Measurements from ENCODE around the gene GALR1.
"Not testable (repeated sequence)": the region's sequence is repeated elsewhere in the genome, so short reads cannot be mapped to it uniquely, and the experiment has no call there.

The GALR1 gene, protein sequence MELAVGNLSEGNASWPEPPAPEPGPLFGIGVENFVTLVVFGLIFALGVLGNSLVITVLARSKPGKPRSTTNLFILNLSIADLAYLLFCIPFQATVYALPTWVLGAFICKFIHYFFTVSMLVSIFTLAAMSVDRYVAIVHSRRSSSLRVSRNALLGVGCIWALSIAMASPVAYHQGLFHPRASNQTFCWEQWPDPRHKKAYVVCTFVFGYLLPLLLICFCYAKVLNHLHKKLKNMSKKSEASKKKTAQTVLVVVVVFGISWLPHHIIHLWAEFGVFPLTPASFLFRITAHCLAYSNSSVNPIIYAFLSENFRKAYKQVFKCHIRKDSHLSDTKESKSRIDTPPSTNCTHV

DNA sequence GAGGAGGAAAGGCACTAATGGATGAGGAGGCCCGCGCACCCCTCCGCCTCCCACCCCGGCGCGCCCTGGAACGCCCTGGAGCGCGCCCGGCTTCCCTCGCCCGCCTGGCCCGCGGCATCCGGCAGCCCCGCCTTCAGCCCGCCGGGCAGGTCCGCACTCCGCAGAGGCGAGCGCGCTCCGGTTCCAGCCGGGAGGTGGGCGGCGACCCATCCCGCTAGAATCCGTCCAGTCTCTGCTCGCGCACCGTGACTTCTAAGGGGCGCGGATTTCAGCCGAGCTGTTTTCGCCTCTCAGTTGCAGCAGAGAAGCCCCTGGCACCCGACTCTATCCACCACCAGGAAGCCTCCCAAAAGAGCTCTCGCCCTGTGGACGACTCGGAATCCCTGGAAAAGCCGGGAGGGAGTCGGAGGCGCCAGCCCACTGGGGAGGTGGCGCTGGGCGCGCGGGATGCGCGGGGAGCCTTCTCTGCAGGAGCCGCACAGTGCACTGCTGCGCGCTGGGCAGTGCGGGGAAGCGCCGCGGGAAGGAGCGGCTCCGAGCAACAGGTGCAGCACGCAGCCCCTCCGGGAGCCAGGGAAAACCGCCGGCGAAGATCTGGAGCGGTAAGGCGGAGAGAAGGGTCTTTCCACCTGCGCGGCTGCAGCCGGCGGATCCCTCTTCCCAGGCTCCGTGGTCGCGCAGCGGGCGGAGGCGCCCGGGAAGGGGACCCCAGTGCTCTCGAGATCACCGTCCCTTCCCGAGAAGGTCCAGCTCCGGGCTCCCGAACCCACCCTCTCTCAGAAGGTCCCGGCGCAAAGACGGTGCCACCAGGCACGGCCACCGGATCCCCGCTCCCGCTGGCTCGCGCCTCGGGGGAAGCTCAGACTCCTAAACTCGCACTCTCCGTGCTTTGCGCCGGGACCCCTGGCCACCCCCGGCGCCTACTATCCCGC, at the start of gene GALR1:
TSS of gene GALR1 (plus strand) at position 280 of the 932 bp plus-strand sequence. CDS start 701 bp downstream, outside the sequence.
- no peak for DNase-seq (ENCODE audit: low spot score)

DNA sequence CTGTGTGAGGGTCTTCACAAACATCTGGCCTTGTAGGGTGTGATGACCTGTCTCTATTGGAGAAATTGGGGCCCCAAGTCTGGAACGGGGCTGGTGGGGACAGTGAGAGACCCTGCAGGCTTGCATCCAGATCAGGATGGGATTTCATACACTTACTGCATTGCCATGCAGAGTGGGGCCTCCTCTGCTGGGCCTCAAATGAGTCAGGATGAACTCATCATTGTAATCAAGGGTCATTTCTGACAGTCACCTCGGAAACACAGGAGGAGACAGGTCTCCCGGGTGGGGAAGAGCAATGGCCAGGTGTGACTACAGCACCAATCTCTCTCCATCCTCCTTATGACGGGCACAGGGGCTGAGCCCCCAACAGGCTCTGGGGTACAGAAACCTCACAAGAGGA, 48.1 kb upstream of the GALR1 start:
- no peak for DNase-seq (ENCODE audit: low spot score)

DNA sequence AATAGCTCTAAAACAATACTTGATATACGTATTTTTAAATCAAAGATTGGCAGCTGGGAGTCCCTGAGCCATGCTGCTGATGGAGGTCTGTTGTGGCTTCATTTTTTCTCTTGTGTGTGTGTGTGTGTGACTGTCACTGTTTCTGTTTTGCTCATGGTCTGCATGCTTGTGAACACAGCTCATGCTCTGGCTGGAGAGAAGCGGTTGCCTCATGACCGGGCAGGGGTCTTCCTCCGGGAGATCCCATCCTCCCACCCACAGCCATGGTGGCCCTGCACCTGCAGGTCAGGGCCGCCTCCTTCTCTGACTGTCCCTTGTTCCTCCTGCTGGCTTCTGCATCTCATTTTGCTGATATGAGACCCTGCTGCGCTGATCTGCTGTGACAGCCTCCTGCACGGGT, 47.3 kb upstream of the GALR1 start:
- DNase-seq (ENCODE audit: low spot score), result no peak

DNA sequence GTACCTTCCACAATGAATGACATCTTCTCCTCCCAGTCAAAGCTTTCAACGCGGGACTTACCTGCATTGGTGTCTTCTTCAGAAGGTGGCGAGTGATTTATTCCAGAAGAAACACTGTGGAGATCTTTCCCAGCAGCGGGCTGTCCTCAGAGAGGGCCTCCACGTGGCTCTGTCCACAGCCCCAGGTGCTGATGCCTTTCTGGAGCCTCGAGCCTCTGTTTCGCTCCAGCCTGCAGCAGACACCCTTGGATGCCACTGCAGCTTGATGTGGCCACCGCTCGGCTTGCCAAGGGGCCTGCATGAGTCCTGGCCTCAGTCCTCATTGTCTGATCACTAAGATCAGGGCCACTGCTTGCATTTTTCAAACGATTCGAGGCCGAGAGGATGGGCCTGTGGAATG, 46.6 kb upstream of the GALR1 start:
- DNase-seq (ENCODE audit: low spot score), result no peak

DNA sequence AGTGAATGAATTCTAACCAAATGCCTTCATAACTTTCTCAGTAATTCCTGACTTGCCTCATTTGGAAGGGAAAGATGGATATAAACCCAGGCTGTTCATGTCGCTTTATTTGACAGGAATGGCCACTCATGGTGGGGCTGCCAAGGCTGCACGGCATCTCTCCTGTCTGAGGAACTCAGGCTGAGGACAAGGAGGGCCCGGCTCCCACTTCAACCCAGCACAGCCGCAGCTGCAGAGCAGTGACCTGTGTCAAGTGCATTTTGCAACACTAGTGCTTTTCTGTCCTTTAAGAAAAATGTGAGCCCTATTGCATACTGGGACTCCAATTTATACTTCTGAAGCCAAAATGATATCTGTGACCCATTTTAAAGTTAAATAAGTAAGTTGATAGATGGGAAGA, 45.8 kb upstream of the GALR1 start:
- no peak for DNase-seq (ENCODE audit: low spot score)

DNA sequence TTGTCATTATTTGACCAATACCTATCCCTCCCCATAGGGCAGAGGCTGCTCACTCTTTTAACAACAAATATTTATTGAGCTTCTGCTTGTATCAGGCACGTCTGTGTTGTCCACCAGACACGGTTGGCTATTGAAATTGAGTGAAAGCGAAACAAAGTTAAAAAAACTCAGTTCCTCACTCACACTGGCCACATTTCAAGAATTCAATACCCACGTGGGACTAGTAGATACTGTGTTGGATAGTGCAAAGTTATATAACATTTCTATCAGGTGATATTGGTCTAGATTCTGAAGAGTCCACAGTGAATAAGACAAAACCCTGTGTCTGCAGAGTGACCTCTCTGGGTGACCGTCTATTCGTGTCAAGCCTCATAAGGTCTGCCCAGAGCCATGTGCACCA, 43.9 kb upstream of the GALR1 start:
- no peak for DNase-seq (ENCODE audit: low spot score)

DNA sequence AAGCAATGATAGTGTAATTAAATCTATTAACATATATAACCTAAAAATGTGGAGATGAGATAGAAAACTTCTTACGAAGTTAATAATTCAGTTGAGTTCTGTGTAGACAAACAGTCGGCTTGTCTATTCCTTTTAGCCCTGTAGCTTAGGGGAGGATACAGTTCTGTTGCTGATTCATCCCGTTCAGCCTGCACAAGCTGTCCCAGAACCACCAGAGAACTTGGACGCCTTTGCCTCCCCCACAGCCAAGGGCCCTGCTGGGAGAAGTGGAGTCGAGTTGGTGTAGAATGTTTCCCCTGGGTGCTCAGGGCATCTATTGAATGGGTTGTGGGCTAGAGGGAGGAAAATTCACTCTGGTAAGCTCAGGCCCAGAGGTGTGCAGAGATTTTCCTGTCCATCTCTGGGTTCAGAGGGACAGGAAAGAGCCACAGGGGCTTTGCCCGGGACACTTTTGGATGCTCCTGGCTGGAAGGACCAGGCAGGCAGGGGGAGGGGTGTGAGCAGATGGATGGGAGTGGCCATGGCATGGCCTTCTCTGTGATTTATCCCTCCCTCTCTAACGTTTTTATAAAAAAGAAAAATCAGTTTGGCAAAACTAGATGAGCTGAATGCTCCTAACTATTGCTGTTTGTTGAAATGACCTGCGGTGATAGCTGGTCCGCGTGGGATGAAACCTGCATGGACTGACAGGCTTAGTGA, 42.8 kb upstream of the GALR1 start:
- DNase-seq (ENCODE audit: low spot score), result no peak

DNA sequence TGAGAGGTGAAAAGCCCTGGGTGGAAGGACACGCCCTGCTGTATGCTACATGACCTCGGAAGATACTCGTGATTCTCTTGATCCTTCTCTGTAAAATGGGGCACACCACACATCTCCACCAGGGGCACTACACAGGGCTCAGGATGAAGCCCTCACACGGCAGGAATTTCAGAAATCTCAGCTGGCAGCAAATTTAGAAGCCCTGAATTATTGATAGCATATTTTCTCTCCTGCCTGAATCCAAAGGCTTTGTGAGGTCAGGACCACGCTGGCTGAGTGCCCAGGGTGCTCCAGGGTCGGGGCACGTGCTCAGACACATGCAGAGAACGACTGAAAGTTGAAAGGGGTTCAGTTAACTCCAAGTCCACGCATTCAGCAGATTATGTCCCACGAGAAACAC, 42.1 kb upstream of the GALR1 start:
- peak; percentile 27 for DNase-seq (ENCODE audit: low spot score)

DNA sequence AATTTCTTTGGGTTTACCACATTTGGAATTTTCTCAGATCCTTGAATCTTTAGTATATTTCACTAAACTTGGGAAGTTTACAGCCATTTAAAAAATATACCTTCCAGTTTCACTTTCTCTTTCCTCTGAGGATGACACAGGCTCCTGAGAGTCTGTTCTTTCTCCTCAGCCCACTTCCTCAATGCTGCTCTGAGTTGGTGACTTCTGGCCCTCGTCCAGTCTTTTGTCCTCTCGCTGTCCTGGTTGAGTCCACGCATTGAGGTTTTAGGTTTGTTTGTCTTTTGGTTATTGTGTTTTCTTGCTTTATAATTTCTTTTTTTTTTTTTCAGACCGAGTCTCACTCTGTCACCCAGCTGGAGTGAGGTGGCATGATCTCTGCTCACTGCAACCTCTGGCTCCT, 40.7 kb upstream of the GALR1 start:
- no peak for DNase-seq (ENCODE audit: low spot score)

DNA sequence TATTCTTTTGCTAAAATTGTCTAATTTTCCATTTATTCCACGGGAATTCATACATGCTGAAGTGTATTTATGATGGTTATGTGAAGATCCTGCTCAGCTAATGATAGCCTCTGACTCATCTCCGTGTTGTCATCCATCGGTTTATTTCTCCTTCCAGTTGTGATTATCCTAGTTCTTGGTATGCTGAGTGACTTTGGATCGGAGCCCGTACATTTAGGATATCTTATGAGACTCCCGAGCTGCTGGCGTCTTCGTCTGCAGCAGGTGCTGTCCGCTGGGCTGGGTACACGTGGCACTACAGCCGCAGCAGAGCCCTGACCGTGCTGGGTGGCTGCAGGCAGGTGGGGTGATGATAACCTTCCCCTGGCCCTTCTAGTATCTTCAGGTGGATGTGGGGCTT, 40.1 kb upstream of the GALR1 start:
- DNase-seq (ENCODE audit: low spot score), result no peak

DNA sequence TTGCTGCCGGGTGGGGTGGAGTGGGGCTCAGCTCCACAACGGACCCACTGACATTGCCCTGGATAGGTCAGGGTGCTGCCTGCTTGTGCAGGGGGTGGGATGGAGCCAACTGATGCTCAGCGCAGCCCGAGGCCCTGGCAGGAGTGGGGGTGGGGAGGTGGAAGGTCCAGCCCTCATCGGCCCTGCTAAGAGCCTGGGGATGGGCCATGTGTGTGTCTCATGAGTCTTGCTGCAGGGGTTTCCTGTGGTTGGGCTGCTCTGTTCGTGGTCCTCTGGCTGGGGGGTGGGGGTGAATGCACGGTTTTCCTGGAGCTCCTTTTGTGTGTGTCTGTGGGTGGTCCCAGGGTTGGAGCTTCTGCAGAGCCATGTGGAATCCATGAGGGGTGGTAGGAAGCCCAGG, 39.4 kb upstream of the GALR1 start:
- DNase-seq (ENCODE audit: low spot score), result no peak

DNA sequence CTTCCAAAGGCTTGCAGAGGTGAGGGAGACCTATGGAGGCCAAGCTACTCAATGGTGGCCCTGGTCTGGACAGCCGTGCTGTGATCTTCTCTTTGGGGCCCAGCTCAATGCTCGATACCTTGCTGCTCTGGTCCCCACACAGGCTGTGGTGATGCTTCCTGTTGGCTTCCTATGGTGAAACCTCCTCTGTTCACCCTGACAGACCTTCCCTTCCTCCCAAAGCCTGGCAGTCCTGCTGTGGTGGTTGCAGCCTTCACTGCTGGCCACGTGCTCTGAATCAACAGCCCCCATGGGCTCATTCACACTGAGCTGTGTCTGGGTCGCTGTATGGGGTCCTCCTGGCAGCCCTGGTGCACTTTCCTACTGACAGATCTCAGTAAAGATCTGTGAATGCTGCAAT, 31.0 kb upstream of the GALR1 start:
- no peak for DNase-seq (ENCODE audit: low spot score)

DNA sequence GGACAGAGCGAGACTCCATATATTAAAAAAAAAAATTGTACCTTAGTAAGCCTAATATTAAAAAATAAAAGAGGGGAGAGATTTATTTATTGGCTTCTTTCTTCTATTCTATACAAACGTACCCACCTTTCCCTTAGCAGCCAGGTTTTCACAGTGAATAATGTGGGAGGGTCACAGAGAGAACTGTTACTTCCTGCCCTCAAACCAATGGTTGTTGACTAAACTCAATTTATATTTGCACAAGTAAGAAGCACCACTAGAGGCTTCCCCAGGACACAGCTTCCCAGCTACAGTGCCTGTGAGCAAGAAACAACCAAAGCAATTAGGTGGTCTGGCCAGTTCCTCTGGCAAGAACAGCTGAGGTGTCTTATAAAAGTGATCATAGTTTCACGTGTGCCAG, 28.9 kb upstream of the GALR1 start:
- no peak for DNase-seq (ENCODE audit: low spot score)

DNA sequence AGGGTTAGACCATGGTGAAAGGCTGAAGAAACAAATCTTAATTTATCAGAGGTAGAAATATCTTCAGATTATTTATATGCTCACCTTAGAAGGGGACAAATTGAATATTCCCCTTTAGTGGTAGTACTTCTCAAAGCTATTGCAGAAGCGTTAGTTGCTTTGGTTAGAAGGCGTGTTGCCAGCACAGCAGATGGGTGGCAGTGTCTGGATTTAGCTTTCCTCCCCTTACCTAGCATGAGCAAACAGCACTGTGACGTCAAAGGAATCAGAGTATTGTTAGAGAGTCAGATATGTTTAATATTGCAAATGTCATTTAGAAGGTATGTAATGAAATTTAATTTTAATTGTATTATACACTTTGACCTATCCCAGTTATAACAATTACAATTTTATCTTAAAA, 27.2 kb upstream of the GALR1 start:
- DNase-seq (ENCODE audit: low spot score), result no peak

DNA sequence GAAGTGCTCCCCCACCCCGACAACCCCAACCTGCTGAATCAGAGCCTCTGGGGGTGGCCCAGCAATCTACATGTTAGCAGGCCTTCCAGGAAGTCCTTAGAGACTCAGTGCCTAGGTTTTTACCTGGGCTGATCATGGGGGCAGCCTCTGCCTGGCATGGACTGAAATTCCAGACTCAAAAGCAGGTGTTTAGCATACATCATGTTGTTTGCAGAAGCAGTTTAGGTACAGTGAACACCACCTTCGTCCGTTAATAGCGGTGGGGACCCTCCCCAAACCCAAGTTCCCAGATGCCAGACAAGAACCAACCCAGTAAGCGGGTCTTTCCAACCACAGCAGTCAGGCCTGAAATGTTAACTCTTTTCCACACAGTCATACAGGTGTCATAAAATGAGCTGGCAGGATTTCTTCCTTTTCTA, 26.4 kb upstream of the GALR1 start:
- DNase-seq (ENCODE audit: low spot score), result no peak

DNA sequence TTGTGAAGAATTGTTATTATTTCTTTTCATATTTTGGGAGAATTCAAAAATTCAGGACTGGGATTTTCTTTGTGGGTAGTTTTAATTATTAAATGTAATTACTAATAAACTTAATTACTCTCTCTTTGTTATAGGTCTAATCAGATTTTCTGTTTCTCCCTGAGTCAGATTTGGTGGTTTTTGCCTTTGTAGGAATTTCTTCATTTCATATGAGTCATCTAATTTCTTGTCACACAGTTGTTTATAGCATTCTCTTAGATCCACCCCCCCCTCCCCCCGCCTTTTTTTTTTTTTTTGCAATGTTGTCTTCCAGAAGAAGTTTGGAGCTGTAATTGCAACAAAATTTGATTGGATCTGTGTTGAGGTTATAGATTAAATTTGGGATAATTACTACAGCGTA, 26.0 kb upstream of the GALR1 start:
- DNase-seq (ENCODE audit: low spot score), result no peak

DNA sequence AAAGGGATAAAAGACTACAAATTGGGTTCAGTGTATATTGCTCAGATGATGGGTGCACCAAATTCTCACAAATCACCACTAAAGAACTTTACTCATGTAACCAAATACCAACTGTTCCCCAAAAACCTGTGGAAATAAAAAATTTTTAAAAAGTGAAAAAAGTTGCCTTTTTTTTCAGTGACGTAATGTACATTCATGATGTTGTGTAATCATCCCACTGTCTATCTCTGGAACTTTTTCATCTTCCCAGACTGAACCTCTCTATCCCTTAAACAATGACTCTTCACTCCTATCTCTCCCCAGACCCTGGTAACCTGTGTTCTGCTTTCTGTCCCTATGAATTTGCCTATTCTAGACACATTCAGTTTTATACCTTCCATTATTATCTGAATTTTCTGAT, 19.0 kb upstream of the GALR1 start:
- DNase-seq (ENCODE audit: low spot score), result no peak

DNA sequence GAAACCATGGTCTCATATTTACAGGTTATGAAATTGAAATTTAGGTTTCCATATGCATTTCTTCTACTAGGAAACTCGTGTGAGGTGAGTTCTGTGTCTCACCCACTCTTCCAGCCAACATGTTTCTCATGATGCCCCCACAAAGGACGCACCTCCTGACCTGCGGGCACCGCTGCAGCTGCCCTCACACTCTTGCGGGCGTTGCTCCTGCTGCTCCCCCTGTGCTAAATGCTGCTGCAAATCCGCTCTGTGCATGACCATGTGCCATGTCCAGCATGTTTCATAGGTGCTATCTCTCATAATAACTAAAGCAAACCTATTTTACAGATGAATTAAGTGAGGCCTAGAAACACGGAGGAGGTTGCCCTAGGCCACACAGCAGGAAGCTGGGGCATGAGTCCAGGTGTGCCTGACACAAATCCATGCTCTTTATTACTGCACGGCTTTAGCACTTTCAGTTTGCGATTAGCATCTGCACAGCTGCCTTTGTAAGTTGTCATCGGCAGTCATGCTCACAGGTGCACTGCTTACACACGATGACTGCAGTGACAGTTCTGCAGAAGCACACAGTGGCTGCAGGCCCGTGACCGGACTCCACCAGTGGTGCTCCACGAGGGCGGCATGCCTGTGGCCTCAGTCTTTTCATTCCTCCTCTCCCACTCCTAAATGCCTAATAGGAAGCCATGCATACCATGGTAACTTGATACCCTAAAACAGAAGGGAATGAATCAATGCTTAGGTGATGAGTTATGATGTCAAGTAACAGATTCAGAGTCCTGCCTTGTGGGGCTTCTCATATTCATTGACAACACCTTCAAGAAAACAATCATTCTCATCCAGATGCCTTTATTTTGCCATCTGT, 14.9 kb upstream of the GALR1 start:
- no peak for DNase-seq (ENCODE audit: low spot score)

DNA sequence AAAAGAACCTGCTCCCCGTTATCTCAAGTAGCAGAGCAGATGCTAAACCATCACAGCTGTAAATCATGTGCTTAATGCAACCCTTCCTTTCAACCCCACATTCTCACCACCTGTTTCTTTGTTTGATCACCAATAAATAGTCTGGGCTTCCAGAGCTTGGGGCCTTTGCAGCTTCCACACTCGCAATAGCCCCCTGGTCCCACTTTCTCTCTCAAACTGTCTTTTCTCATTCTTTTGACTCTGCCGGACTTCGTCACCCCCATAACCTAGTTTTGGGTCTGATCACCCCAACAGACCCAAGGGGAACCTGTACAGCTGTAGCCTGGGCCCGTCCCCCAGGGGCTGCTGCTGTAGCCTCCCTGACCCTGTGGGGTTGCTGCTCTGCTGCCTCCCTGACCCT, 10.4 kb upstream of the GALR1 start:
- not testable (repeated sequence) for DNase-seq (ENCODE audit: low spot score)

DNA sequence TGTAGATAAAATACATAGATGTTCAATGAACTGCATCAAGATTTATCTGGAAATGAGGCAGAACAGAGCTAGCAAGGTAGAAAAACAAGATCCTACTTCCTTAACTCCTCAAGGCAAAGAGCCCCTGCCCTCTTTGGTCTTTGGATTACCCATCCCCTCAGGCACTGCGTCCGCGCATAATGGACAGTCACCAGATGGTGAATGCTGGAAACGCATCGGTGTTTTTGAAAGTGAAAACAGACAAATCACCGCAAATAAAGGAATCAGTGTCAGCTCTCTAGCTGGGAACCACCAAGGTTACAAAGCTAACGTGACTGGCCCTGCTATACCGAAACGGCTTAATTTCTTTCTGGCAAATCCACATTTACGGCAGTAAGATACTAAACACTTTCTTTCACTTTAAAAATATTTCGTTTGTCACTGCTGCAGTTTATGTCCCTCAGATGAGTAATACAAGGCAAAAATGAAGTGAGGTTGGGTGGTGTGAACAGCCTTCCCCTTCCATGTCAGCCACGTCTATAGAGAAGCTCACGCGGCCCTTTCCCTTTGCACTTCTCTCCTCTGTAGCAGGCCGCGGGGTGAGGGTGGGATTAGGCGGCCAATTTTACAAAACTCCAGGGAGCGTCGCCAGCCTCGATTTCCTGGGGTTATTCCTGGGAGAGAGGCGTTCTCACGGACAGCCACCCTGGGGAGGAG, 627 bp upstream of the GALR1 start:
- DNase-seq (ENCODE audit: low spot score), result no peak

DNA sequence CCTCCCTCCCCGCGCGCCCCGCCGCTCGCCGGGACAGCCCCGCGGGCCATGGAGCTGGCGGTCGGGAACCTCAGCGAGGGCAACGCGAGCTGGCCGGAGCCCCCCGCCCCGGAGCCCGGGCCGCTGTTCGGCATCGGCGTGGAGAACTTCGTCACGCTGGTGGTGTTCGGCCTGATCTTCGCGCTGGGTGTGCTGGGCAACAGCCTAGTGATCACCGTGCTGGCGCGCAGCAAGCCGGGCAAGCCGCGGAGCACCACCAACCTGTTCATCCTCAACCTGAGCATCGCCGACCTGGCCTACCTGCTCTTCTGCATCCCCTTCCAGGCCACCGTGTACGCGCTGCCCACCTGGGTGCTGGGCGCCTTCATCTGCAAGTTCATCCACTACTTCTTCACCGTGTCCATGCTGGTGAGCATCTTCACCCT, 865 bp downstream of the GALR1 start:
- DNase-seq (ENCODE audit: low spot score), result no peak

Data from HuH-7.5 (cell line).